Measurements from ENCODE around the gene CCDC92. TPM values are rescaled to one million over a fixed set of nuclear protein-coding genes. Genes with fewer than 3 reads are reported as not detected.

The CCDC92 gene
- polyA plus RNA-seq, 2 of the 4 experiments (the other 2 are of a cell fraction), result 27.2 to 27.5 TPM

- ChIA-PET POLR2A (no interaction called here), CTCF (interaction anchor here (0.9 kb wide), 1 partner anchor 14 kb away, joined by 3 read pairs; no protein-coding TSS in a partner anchor)
- Histone ChIP-seq H3K27ac (no peak overlapping the region), H3K4me3 (no peak overlapping the region), H3K4me1 (no peaks in the 10 kb centered on the region), H3K4me2 (no peak overlapping the region), H3K9me3 (no peaks in the 10 kb centered on the region)
- DNase-seq (ENCODE audit: low read depth in 1 of 2, low spot score in 1 of 2), result no peak
- no peak for FAIRE-seq
- 58% methylated on average over 8 of the region's 8 CpGs for WGBS (ENCODE audit: missing lambda C conversion rate)
- ATAC-seq, result no peak; a peak in 2 of 6 replicates
- TF ChIP-seq POLR2AphosphoS2 (conservative IDR thresholded peaks at IDR 0.05; ENCODE audit: low read length) (no peak), PBX3 (IDR thresholded peaks at IDR 0.05) (no peak), SMC3 (IDR thresholded peaks at IDR 0.05) (no peak), ELK1 (IDR thresholded peaks at IDR 0.05; ENCODE audit: low read depth, low read length) (no peak), HOXB13 (CRISPR knock-in tag; IDR thresholded peaks at IDR 0.05; ENCODE audit: low read depth) (no peak), KDM5A (IDR thresholded peaks at IDR 0.05) (no peak), HOXB5 (CRISPR knock-in tag; IDR thresholded peaks at IDR 0.05) (no peak), MAFK (IDR thresholded peaks at IDR 0.05; ENCODE audit: partially characterized antibody) (no peak), CHD4 (IDR thresholded peaks at IDR 0.05; ENCODE audit: borderline replicate concordance) (no peak), KDM1A (IDR thresholded peaks at IDR 0.05; ENCODE audit: low read depth) (no peak), MYC (IDR thresholded peaks at IDR 0.05; ENCODE audit: borderline replicate concordance, low read length) (no peak), CBX2 (IDR thresholded peaks at IDR 0.05; ENCODE audit: borderline replicate concordance, low read depth) (no peak), JUN (IDR thresholded peaks at IDR 0.05) (no peak)
- TF ChIP-seq, protein P1, sequence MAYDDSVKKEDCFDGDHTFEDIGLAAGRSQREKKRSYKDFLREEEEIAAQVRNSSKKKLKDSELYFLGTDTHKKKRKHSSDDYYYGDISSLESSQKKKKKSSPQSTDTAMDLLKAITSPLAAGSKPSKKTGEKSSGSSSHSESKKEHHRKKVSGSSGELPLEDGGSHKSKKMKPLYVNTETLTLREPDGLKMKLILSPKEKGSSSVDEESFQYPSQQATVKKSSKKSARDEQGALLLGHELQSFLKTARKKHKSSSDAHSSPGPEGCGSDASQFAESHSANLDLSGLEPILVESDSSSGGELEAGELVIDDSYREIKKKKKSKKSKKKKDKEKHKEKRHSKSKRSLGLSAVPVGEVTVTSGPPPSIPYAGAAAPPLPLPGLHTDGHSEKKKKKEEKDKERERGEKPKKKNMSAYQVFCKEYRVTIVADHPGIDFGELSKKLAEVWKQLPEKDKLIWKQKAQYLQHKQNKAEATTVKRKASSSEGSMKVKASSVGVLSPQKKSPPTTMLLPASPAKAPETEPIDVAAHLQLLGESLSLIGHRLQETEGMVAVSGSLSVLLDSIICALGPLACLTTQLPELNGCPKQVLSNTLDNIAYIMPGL (CRISPR knock-in tag; IDR thresholded peaks at IDR 0.05; ENCODE audit: borderline replicate concordance), result no peak
- TF ChIP-seq, protein P2, sequence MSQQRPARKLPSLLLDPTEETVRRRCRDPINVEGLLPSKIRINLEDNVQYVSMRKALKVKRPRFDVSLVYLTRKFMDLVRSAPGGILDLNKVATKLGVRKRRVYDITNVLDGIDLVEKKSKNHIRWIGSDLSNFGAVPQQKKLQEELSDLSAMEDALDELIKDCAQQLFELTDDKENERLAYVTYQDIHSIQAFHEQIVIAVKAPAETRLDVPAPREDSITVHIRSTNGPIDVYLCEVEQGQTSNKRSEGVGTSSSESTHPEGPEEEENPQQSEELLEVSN (IDR thresholded peaks at IDR 0.05; ENCODE audit: borderline replicate concordance, low read depth), result no peak
Measured at GRCh38 chr12:123946152-123946515, 26.5 kb downstream of the CCDC92 start.

DNA sequence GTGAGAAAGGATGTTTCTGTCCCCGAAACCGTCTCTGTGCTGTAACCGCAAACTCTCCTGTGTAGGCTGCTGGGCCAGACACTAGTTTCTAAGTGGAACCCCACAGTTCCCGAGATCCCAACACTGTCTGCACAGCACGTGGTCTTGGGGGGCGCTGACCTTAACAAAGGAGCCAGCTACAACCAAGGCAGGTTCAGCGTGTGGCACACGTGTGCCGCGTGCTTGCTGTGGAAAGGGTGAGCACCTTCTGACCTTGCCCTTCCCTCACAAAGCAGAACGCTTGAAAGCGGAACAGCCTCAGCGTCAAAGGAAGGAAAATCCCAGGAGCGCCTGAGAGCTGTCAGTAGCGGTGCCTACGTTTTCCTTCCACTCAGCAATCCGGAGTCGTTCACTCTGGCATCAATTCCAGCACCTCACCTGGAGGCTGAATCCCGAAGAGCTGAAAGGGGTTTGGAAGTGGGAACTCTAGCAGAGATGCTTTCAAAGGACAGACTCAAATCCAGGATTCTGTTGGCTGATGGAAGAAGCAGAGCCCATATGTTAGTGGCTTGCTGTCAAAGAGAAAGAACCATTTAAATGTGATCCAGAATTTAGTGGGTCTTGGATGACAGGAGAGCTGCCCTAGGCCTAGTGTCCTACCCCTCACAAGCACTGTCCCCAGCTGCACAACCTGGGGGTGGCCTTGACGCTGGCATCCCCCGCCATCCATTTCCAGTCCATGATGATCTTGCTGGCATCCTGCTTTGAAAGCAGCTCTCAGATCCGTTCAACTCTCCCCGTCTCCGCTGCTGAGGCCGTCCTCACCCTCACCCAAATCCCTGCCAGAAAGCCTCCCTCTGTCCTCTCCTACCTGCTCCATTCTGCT lies 27.1 kb downstream of the CCDC92 start:
- H3K9me3 ChIP-seq, result no peaks in the 10 kb centered on the region
- H3K4me1 ChIP-seq, result no peaks in the 10 kb centered on the region
- POLR2A ChIA-PET, result no interaction called here
- no peak overlapping the region for H3K4me3 ChIP-seq
- FAIRE-seq (no peak), DNase-seq (ENCODE audit: low read depth in 1 of 2, low spot score in 1 of 2) (no peak), ATAC-seq (peak in 1 of 2 experiments; percentile 18; a peak in 1 of 6 replicates)
- WGBS (ENCODE audit: missing lambda C conversion rate), result 86% methylated on average over 25 of the region's 25 CpGs
- TF ChIP-seq HOXA7 (CRISPR knock-in tag; IDR thresholded peaks at IDR 0.05) (no peak), ZNF302 (CRISPR knock-in tag; IDR thresholded peaks at IDR 0.05) (no peak), POLR2A (IDR thresholded peaks at IDR 0.05; ENCODE audit: low read length) (no peak), BHLHE40 (IDR thresholded peaks at IDR 0.05; ENCODE audit: low read depth, low read length) (no peak), POLR2AphosphoS2 (conservative IDR thresholded peaks at IDR 0.05; ENCODE audit: low read length) (no peak), GATA3 (IDR thresholded peaks at IDR 0.05; ENCODE audit: borderline replicate concordance) (no peak)
- H3K4me2 ChIP-seq, result no peak overlapping the region
- CTCF ChIA-PET, result interaction anchor here (0.9 to 1.8 kb wide), 3 partner anchors 13 to 244 kb away, joined by 3 to 7 read pairs (median 3); no protein-coding TSS in a partner anchor
- H3K27ac ChIP-seq, result no peak overlapping the region

All from A549 (cell line).